GM12892 (cell line): ENCODE data around the gene STK11.

Experiments used
- DNase-seq: peaks from one replicate; pipeline ENCODE4 v3.0.0; 2011; ENCODE audit not compliant: insufficient read length
- FAIRE-seq: peaks from 2 replicates; lab custom pipeline; 2011; peaks lifted over from hg19 to GRCh38; lab: Jason Lieb, UNC
- POLR2A ChIP-seq: IDR thresholded peaks from 2 replicates; pipeline ENCODE4 v1.6.1; 2011; ENCODE audit warnings: low read depth, low read length, control low read depth
- POLR2AphosphoS5 ChIP-seq: IDR thresholded peaks from 2 replicates; pipeline ENCODE4 v1.6.1; 2011; ENCODE audit warnings: low read depth, low read length, control low read depth
- TAF1 ChIP-seq: IDR thresholded peaks from 2 replicates; pipeline ENCODE4 v1.6.1; 2011; ENCODE audit warnings: low read depth, mild to moderate bottlenecking, control low read depth, low read length, borderline replicate concordance

STK11 gene

DNA sequence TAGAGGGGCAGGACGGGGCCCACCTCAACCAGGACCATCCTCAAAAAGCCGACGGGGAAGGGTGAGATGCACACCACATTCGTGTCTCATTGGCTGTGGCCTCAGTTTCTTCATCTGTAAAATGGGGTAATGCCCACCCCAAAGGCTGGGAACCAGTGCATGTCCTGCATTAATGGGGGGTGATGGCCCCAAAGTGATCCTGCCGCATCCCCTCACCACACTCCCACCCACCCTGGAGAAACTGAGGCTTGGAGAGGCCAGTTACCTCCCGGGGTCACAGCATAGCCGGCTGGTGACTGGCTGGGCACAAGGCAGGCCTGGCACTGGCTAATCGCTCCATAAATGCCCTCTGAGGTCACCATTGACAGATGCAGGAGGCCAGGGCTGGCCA lies 42.2 kb downstream of the STK11 start:
- TF ChIP-seq TAF1 (no peak), POLR2AphosphoS5 (no peak), POLR2A (no peak)
- FAIRE-seq (no peak), DNase-seq (no peak)

- FAIRE-seq (peak; percentile 71), DNase-seq (peak; percentile 75)
- TF ChIP-seq POLR2A (peak; percentile 88), TAF1 (no peak), POLR2AphosphoS5 (peak; percentile 70)
Measured at GRCh38 chr19:1248139-1248785, 42.7 kb downstream of the STK11 start, which contains the start of gene MIDN. Gene MIDN (plus strand): TSS chr19:1248583. CDS start chr19:1250297, 1,714 bp downstream.

DNA sequence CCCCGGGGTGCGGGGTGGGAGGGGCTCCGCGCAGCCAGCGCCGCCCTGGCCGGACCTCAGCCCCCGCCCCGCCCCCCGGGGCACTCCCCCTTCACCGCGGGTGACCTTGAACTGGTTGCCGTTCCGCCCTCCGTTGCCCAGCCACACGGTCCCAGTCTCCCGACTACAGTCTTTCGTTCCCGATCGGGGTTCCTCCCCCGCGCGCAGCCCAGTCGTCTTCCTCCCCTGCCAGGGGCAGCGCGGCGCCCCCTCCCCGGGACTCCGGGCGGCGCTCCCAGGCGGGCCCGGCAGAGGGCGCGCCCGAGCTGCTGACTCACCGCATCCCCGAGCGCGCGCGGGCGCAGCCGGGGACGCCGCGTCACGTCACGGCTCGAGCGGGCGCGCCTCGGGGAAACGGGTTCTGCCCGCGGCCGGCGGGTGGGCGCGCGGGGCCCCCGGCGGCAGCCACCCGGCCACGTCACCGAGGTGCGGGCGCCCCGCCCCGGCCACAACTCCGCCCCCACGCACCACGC lies 43.3 kb downstream of the STK11 start:
- peak; percentile 73 for DNase-seq
- TF ChIP-seq POLR2AphosphoS5 (no peak), TAF1 (no peak), POLR2A (peak; percentile 28; the same call in 1 of the 2 replicates)
- peak; percentile 88 for FAIRE-seq

DNA sequence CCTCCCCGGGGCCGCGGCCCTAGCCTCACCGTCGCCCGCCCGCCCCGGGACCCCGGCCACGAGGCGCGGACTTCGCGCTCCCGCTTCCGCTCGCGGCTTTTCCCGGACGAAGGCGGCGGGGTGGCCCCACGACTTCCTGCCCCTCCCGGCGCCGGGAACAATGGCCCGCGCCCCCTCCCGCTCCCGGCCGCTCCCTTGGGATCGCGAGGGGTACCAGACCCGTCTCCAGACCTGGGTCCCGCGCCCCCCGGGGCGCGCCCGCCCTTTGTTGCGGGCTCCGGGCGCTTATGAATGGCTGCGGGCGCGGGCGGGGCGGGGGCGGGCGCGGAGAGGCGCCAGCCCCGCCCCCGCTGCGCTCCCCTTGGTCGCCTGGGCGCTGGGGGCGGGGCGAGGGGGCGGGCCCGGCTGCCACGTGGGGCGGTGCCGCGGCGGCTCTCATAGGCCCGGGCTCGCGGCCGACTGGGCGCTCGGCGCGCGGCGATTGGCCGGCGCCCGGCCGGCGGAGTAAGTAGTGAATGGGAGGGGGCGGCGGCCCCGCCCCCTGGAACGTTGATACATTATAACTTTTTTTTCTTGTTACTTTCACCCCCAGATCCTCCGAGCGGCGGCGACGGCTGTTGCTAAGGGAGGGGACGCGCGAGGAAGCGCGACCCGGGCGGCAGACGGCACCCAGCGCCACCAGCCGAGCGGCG lies 43.9 kb downstream of the STK11 start:
- peak; percentile 93 for FAIRE-seq
- TF ChIP-seq POLR2AphosphoS5: 0 out of 2 replicates have a peak, but pooled peaks have one; percentile 53
- TF ChIP-seq TAF1: no peak
- TF ChIP-seq POLR2A: peak; percentile 80; the same call in 1 of the 2 replicates
- DNase-seq: peak; percentile 92

DNA sequence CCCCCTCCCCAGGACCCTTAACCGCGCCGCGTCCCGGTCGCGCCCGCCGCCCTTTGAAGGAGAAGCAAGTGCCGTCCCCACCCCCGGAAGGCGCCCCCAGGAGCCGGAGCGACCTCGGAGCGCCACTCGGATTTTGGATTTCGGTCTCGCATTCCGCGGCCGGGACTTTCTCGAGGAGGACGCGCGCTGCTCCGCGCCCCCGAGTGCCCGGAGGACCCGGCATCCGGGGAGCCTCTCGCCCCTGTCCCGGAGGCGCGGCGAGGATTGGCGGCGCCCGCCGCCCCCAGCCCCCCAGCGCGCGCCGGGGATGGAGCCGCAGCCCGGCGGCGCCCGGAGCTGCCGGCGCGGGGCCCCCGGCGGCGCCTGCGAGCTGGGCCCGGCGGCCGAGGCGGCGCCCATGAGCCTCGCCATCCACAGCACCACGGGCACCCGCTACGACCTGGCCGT lies 44.4 kb downstream of the STK11 start:
- TF ChIP-seq POLR2AphosphoS5: no peak
- no peak for TF ChIP-seq TAF1
- no peak for TF ChIP-seq POLR2A
- DNase-seq (no peak), FAIRE-seq (no peak)

GRCh38 chr19:1250437-1251260 lies 45.1 kb downstream of the STK11 start:
- FAIRE-seq (no peak), DNase-seq (no peak)
- TF ChIP-seq POLR2AphosphoS5 (no peak), TAF1 (no peak), POLR2A (no peak)

- TF ChIP-seq POLR2A: peak; percentile 45; the same call in 1 of the 2 replicates
- TF ChIP-seq POLR2AphosphoS5: no peak; the same call in 1 of the 2 replicates
- TF ChIP-seq TAF1: no peak
- DNase-seq (no peak), FAIRE-seq (peak; percentile 89)
Measured at GRCh38 chr19:1251330-1252220, 46.0 kb downstream of the STK11 start.

GRCh38 chr19:1252221-1252820 lies 46.7 kb downstream of the STK11 start:
- FAIRE-seq: no peak
- DNase-seq: no peak
- no peak for TF ChIP-seq TAF1
- no peak for TF ChIP-seq POLR2A
- TF ChIP-seq POLR2AphosphoS5: no peak

- DNase-seq (no peak), FAIRE-seq (peak; percentile 86)
- TF ChIP-seq POLR2A: no peak
- no peak for TF ChIP-seq TAF1
- no peak for TF ChIP-seq POLR2AphosphoS5
Measured at GRCh38 chr19:1252821-1253513, 47.4 kb downstream of the STK11 start.

DNA sequence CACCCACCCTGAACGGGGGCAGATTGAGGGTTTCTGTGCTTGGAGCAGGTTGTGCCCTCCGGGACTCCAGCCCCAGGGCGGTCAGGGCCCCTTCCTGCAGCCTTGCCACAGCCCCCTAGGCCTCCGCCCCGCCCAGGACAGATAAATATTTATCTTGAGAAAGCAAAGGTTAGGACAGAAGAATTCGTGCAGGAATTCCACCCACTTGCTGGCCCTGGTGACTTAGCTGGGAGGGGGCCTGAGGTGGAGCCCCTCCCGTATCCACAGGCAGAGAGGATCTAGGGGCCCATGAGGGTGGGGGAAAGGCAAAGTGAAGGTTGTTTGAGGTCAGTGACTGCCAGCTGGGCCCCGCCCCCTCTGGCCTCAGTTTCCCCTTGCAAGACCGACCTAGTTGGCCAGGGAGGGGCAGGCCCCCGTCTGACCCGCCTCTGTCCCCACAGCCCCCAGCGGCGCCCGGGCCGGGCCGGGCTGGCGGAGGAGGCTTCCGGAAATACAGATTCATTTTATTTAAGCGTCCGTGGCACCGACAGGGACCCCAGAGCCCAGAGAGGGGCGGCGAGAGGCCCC lies 48.0 kb downstream of the STK11 start:
- no peak for TF ChIP-seq POLR2AphosphoS5
- no peak for TF ChIP-seq POLR2A
- TF ChIP-seq TAF1: no peak
- FAIRE-seq (no peak), DNase-seq (no peak)
